Keratinocyte (primary cell): ENCODE results near the gene MPPE1. TPM values are rescaled to one million over a fixed set of nuclear protein-coding genes. Genes with fewer than 3 reads are reported as not detected.

Experiments used
- DNase-seq: peaks from one replicate; pipeline ENCODE4 v3.0.0-alpha.2; 2011; ENCODE audit warnings: low read depth, missing footprints, low spot score
- FAIRE-seq: peaks from 2 replicates; lab custom pipeline; 2011; peaks lifted over from hg19 to GRCh38; lab: Jason Lieb, UNC
- H2AFZ ChIP-seq: 2 replicates; pipeline ENCODE4 v1.6.0; 2012; ENCODE audit warnings: low read length, control low read depth, inconsistent platforms; ENCODE audit not compliant: control insufficient read depth
- H3K27ac ChIP-seq: 2 replicates; pipeline ENCODE4 v1.5.1; 2011; ENCODE audit warnings: low read length; ENCODE audit not compliant: control insufficient read depth, insufficient read depth
- H3K27me3 ChIP-seq: 3 replicates; pipeline ENCODE4 v1.6.0; 2011; ENCODE audit warnings: low read length; ENCODE audit not compliant: control insufficient read depth, insufficient read depth; ENCODE audit errors: extremely low read depth
- H3K36me3 ChIP-seq, 2 experiments: 2 replicates in 1 of 2; 3 replicates in 1 of 2; pipeline ENCODE4 v1.5.1; 2011; ENCODE audit warnings: low read length in 2 of 2, mild to moderate bottlenecking in 1 of 2; ENCODE audit not compliant: control insufficient read depth in 2 of 2, insufficient read depth in 2 of 2; ENCODE audit errors: extremely low read depth in 1 of 2
- H3K4me1 ChIP-seq: 3 replicates; pipeline ENCODE4 v1.5.1; 2011; ENCODE audit warnings: low read length; ENCODE audit not compliant: control insufficient read depth, insufficient read depth; ENCODE audit errors: extremely low read depth
- H3K4me2 ChIP-seq: 3 replicates; pipeline ENCODE4 v1.6.0; 2011; ENCODE audit warnings: low read depth, low read length; ENCODE audit not compliant: control insufficient read depth, insufficient read depth; ENCODE audit errors: extremely low read depth
- H3K4me3 ChIP-seq, 3 experiments: fragments of 200-600 bp in 1 of 3; sonication (generic) in 1 of 3; 2 replicates in 2 of 3; 3 replicates in 1 of 3; pipeline ENCODE4 v1.5.1; 2011 to 2016; ENCODE audit warnings: low read length in 3 of 3, mild to moderate bottlenecking in 3 of 3, control low read depth in 2 of 3, inconsistent platforms in 1 of 3, low read depth in 1 of 3, mixed read lengths in 1 of 3, mixed run types in 1 of 3, moderate library complexity in 1 of 3; ENCODE audit not compliant: control insufficient read depth in 2 of 3, insufficient read depth in 2 of 3; ENCODE audit errors: extremely low read depth in 1 of 3
- H3K79me2 ChIP-seq: 2 replicates; pipeline ENCODE4 v1.6.0; 2012; ENCODE audit warnings: low read length; ENCODE audit not compliant: control insufficient read depth, insufficient read depth
- H3K9ac ChIP-seq: 3 replicates; pipeline ENCODE4 v1.6.0; 2011; ENCODE audit warnings: low read length; ENCODE audit not compliant: control insufficient read depth, insufficient read depth; ENCODE audit errors: extremely low read depth
- H3K9me1 ChIP-seq: 3 replicates; pipeline ENCODE4 v1.6.0; 2011; ENCODE audit warnings: low read length; ENCODE audit not compliant: control insufficient read depth, insufficient read depth; ENCODE audit errors: extremely low read depth
- H3K9me3 ChIP-seq: 2 replicates; pipeline ENCODE4 v1.5.1; 2012; ENCODE audit warnings: low read depth, low read length; ENCODE audit not compliant: control insufficient read depth
- H4K20me1 ChIP-seq: 3 replicates; pipeline ENCODE4 v1.6.0; 2011; ENCODE audit warnings: low read length; ENCODE audit not compliant: control insufficient read depth, insufficient read depth; ENCODE audit errors: extremely low read depth
- EZH2 ChIP-seq: IDR thresholded peaks from one replicate; pipeline ENCODE4 v1.6.1; 2012; ENCODE audit warnings: inconsistent platforms, mild to moderate bottlenecking, low read length, moderate library complexity
- dilution Hi-C: fragments of 300-500 bp; cut with MboI; formaldehyde crosslinking; loops from one replicate; pipeline ENCODE4 v1.7.0; 2020; ENCODE audit warnings: low sequenced_read_pairs; ENCODE audit not compliant: extremely low pct_ligation_motif_present
- polyA plus RNA-seq, 5 experiments: library from polyadenylated mRNA; depleted of rRNA in 3 of 5; stranded (reverse) in 3 of 5; stranded (forward) in 1 of 5; unstranded in 1 of 5; fragments of >200 nt; gene quantifications; 1 replicate in 1 of 5; 2 replicates in 3 of 5; 3 replicates in 1 of 5; pipeline versions ENCODE4 v1.2.1 to v1.2.3, GENCODE V29; 2011 to 2012; ENCODE audit warnings: missing spikeins in 2 of 5, low read depth in 1 of 5, low replicate concordance in 1 of 5
- TF ChIP-seq, protein P1 (sequence below), 3 experiments: IDR thresholded peaks in 1 of 3; conservative IDR thresholded peaks in 1 of 3; optimal IDR thresholded peaks in 1 of 3; 2 replicates in 2 of 3; 3 replicates in 1 of 3; pipeline versions ENCODE3 to v1.5.1; 2011; ENCODE audit warnings: low read length in 3 of 3, mild to moderate bottlenecking in 3 of 3, moderate library complexity in 2 of 3, control low read depth in 1 of 3, inconsistent platforms in 1 of 3; ENCODE audit not compliant: insufficient read depth in 2 of 3; ENCODE audit errors: extremely low read depth in 1 of 3

The MPPE1 gene
- polyA plus RNA-seq, 1 donor (not counting 4 experiments of a cell fraction or from before 2014, with no cell fraction given), result 21.0 TPM

- DNase-seq (no peak), FAIRE-seq (no peak)
- no peaks in the 10 kb centered on the region for H3K36me3 ChIP-seq
- H3K4me3 ChIP-seq, result no peak overlapping the region
- dilution Hi-C loops, result no loop called here
- no peaks in the 10 kb centered on the region for H3K9me3 ChIP-seq
- H3K4me2 ChIP-seq, result no peak overlapping the region
- no peaks in the 10 kb centered on the region for H3K79me2 ChIP-seq
- H3K9me1 ChIP-seq, result no peaks in the 10 kb centered on the region
- H4K20me1 ChIP-seq, result no peaks in the 10 kb centered on the region
- H3K4me1 ChIP-seq, result no peaks in the 10 kb centered on the region
- no peaks in the 10 kb centered on the region for H3K27me3 ChIP-seq
- TF ChIP-seq, protein P1, sequence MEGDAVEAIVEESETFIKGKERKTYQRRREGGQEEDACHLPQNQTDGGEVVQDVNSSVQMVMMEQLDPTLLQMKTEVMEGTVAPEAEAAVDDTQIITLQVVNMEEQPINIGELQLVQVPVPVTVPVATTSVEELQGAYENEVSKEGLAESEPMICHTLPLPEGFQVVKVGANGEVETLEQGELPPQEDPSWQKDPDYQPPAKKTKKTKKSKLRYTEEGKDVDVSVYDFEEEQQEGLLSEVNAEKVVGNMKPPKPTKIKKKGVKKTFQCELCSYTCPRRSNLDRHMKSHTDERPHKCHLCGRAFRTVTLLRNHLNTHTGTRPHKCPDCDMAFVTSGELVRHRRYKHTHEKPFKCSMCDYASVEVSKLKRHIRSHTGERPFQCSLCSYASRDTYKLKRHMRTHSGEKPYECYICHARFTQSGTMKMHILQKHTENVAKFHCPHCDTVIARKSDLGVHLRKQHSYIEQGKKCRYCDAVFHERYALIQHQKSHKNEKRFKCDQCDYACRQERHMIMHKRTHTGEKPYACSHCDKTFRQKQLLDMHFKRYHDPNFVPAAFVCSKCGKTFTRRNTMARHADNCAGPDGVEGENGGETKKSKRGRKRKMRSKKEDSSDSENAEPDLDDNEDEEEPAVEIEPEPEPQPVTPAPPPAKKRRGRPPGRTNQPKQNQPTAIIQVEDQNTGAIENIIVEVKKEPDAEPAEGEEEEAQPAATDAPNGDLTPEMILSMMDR (optimal IDR thresholded peaks at IDR 0.05 in 1 of 3, IDR thresholded peaks at IDR 0.05 in 1 of 3, conservative IDR thresholded peaks at IDR 0.05 in 1 of 3; ENCODE audit: extremely low read depth in 1 of 3, insufficient read depth in 2 of 3, low read length in 3 of 3), result no peak
- TF ChIP-seq EZH2, result no peak
- H3K9ac ChIP-seq, result no peak overlapping the region
- no peak overlapping the region for H2AFZ ChIP-seq
- no peak overlapping the region for H3K27ac ChIP-seq
Observed at GRCh38 chr18:11842562-11842961, 65.6 kb downstream of the MPPE1 start.

- no peak for FAIRE-seq
- H3K36me3 ChIP-seq, result no peaks in the 10 kb centered on the region
- H4K20me1 ChIP-seq, result no peaks in the 10 kb centered on the region
- no peak overlapping the region for H2AFZ ChIP-seq
- no peak overlapping the region for H3K27ac ChIP-seq
- H3K4me2 ChIP-seq, result no peak overlapping the region
- H3K27me3 ChIP-seq, result no peaks in the 10 kb centered on the region
- no peaks in the 10 kb centered on the region for H3K79me2 ChIP-seq
- no peaks in the 10 kb centered on the region for H3K9me1 ChIP-seq
- H3K4me1 ChIP-seq, result no peaks in the 10 kb centered on the region
- no peak for DNase-seq
- dilution Hi-C loops, result no loop called here
- no peak for TF ChIP-seq EZH2
- TF ChIP-seq, protein P1 (optimal IDR thresholded peaks at IDR 0.05 in 1 of 3, IDR thresholded peaks at IDR 0.05 in 1 of 3, conservative IDR thresholded peaks at IDR 0.05 in 1 of 3; ENCODE audit: extremely low read depth in 1 of 3, insufficient read depth in 2 of 3, low read length in 3 of 3), result no peak
- H3K4me3 ChIP-seq, result no peak overlapping the region
- H3K9me3 ChIP-seq, result no peaks in the 10 kb centered on the region
- no peak overlapping the region for H3K9ac ChIP-seq
Observed at GRCh38 chr18:11840493-11840892, 67.6 kb downstream of the MPPE1 start.
